ENCODE data around the gene ARL6IP4.

The ARL6IP4 gene

DNA sequence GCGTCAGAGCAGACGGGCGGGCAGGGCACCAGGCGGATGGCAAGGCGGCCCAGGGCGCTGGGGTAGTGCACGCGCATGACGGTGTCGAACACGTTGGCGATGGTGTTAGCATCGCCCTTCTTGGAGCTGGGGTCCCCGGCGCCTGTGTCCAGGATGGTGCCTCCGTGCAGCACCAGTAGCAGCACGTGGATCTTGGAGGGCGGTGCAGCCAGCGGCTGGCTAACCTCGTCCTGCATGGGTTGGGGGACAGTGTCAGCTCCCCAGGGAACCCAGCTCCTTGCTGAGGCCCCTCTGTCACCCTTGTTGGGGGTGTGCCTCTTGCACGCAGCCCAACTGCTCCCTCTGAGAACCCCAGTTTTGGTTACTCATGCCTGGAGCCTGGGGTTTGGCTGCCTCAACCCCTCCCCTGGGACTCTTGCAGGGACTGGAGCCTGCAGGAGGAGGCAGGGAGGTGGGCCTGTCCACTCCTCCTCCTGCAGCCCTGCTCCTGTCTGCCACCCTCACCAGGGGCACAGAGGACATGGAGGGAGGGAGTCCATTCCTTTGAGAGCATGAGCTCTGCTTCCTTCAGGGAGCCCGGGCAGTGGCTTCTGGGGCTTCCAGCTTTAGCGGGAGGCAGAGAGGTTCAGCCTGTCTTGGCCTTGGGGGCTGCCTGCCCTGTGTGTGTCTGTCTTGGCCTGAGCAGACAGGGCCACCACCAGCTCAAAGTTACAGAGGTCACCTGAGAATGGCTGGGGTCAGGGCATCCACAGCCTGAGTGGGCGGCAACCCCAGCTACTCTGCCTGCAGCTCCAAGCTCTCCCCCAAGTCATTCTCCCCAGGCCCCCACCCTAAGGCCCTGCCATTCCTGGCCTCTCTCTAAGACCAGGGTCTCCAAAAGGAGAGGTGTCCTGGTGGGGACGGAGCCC, 17.1 kb downstream of the ARL6IP4 start:
- TF ChIP-seq, protein P1, sequence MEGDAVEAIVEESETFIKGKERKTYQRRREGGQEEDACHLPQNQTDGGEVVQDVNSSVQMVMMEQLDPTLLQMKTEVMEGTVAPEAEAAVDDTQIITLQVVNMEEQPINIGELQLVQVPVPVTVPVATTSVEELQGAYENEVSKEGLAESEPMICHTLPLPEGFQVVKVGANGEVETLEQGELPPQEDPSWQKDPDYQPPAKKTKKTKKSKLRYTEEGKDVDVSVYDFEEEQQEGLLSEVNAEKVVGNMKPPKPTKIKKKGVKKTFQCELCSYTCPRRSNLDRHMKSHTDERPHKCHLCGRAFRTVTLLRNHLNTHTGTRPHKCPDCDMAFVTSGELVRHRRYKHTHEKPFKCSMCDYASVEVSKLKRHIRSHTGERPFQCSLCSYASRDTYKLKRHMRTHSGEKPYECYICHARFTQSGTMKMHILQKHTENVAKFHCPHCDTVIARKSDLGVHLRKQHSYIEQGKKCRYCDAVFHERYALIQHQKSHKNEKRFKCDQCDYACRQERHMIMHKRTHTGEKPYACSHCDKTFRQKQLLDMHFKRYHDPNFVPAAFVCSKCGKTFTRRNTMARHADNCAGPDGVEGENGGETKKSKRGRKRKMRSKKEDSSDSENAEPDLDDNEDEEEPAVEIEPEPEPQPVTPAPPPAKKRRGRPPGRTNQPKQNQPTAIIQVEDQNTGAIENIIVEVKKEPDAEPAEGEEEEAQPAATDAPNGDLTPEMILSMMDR (IDR thresholded peaks at IDR 0.05; ENCODE audit: control insufficient read depth, extremely low read depth, insufficient read depth), result no peak
- DNase-seq (ENCODE audit: low read depth), result no peak
- H3K4me3 ChIP-seq (ENCODE audit: low read depth, low read length), result no peak overlapping the region

DNA sequence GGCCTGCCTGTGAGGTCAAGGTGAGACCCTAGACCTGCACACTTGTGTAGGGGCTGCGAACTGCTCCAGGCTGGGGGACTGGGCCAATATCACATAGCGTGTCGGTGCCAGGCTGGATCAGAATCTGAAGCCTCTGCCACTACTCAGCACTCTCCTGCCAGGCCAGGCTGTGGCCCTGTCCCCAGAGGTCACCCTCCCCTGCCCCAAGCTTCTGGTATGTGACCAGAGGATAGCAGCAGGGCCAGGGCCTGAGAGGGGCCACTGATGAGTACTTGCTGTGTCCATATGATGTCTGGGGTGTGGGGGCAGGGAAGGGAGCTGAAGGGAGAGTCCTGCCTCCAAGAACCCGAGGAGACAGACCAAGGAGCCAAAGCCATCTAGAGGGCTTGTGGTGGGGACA, 17.8 kb downstream of the ARL6IP4 start:
- H3K4me3 ChIP-seq (ENCODE audit: low read depth, low read length), result no peak overlapping the region
- TF ChIP-seq, protein P1 (IDR thresholded peaks at IDR 0.05; ENCODE audit: control insufficient read depth, extremely low read depth, insufficient read depth), result no peak
- no peak for DNase-seq (ENCODE audit: low read depth)

DNA sequence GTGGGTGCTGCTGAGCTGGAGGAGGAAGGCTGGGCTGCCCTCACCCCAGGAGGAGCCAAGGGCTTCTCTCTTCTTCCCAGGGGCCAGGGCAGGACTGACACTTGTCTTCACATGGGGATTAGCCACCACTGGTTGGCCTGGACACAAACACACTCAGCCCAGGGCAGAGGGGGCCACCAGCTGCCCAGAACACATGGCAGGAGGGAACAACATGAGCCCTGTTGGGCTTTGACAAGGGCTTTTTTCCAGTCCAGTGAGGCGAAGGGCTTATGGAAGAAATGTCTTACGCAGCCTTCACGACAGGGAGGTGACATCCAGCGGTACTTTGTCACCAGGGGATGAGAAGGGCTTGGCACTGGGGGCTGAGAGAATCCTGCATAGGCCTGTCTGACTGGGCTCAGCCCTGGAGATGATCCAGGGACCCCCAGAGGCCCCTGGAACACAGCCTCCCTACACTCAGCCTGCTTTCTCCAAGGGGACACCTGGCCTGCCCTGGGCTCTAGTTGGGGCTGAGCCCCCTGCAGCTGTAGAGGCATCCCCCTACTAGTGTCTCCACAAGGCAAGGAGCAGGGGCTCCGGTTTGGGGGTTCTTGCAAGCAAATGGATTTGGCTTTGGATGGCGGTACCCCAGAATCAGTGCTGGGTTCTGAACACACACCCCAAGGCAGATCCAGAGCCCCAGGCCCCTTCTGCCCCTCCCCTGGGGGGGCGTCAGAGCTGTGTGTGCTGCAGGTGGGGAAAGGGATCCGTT, 18.9 kb downstream of the ARL6IP4 start:
- no peak for DNase-seq (ENCODE audit: low read depth)
- TF ChIP-seq, protein P1 (IDR thresholded peaks at IDR 0.05; ENCODE audit: control insufficient read depth, extremely low read depth, insufficient read depth), result no peak
- H3K4me3 ChIP-seq (ENCODE audit: low read depth, low read length), result no peak overlapping the region

DNA sequence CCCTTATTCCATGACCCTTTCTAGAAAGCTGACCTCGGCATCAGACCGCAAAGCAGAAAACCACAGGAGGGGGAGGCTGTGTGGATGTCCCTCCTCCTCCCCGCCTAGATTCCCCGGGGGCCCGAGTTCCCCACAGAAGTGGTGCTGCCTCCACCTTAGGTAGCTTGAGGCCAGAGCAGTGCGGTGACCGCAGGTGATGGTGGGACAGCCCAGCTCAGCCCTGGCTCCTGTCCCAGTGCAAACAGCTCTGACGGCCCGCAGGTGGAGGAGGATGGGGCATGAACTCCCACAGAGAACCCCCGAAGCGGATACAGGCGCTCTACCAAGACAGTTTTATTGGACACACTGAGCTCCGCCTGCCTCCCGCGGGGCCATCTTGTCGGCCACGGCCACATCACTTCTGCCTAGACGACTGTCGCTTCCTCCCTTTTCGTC, 19.5 kb downstream of the ARL6IP4 start:
- no peak overlapping the region for H3K4me3 ChIP-seq (ENCODE audit: low read depth, low read length)
- TF ChIP-seq, protein P1 (IDR thresholded peaks at IDR 0.05; ENCODE audit: control insufficient read depth, extremely low read depth, insufficient read depth), result no peak
- DNase-seq (ENCODE audit: low read depth), result no peak

DNA sequence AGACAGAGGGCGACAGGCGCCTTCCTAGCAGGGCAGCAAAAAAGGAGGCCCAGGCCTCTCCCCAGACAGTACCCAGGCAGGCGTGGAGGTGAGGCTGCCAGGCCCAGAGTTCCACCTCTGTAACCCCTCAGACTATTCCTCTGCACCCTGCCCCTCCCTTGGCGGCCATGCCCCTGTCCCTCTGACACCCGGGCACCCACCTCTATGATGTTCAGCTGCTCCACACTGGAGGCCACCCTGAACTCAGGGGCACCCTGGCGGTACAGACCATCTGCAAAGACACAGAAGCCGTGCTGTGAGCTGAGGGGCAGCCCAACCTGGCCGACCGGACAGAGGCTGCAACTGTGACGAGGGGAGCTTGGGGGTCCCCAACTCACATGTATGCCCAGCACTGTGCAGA, 20.1 kb downstream of the ARL6IP4 start:
- TF ChIP-seq, protein P1 (IDR thresholded peaks at IDR 0.05; ENCODE audit: control insufficient read depth, extremely low read depth, insufficient read depth), result no peak
- no peak for DNase-seq (ENCODE audit: low read depth)

DNA sequence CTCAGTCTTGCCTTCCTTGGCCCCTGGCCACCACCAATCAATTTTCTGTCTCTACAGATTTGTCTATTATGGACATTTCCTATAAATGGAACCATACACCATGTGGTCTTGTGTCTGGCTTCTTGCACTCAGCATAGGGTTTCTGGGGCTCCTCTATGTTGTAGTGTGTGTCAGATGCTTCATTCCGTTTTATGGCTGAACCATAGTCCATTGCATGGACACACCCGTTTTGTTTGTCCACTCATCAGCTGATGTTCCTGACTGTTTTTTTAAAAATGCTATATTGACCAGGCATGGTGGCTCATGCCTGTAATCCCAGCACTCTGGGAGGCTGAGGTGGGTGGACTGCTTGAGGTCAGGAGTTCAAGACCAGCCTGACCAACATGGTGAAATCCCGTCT, 21.0 kb downstream of the ARL6IP4 start:
- no peak for DNase-seq (ENCODE audit: low read depth)
- TF ChIP-seq, protein P1 (IDR thresholded peaks at IDR 0.05; ENCODE audit: control insufficient read depth, extremely low read depth, insufficient read depth), result no peak
- H3K4me3 ChIP-seq (ENCODE audit: low read depth, low read length), result no peak overlapping the region

More for the DNA sequence above, 20.1 kb downstream of the ARL6IP4 start:
- no peak overlapping the region for H3K4me3 ChIP-seq (ENCODE audit: low read depth, low read length)

Data from LNCaP clone FGC (cell line).